H9 (cell line): ENCODE measurements around the gene PADI6. TPM values are rescaled to one million over a fixed set of nuclear protein-coding genes. Genes with fewer than 3 reads are reported as not detected.

ENCODE experiments used
- DNase-seq: peaks from one replicate; pipeline ENCODE4 v3.0.0-alpha.2; 2017
- H2AFZ ChIP-seq: one replicate; pipeline ENCODE4 v1.6.1; 2013; ENCODE audit warnings: mild to moderate bottlenecking, low read length, control low read depth, moderate library complexity
- H2AK5ac ChIP-seq: 2 replicates; pipeline ENCODE4 v1.6.1; 2013; ENCODE audit warnings: low read length, control low read depth, mixed read lengths; ENCODE audit not compliant: insufficient read length
- H2BK120ac ChIP-seq: one replicate; pipeline ENCODE4 v1.6.1; 2013; ENCODE audit warnings: low read depth, mild to moderate bottlenecking, low read length, control low read depth, inconsistent platforms; ENCODE audit not compliant: poor library complexity, severe bottlenecking
- H2BK12ac ChIP-seq: 2 replicates; pipeline ENCODE4 v1.6.1; 2013; ENCODE audit warnings: low read length, control low read depth, mixed read lengths, low read depth; ENCODE audit not compliant: insufficient read length
- H2BK15ac ChIP-seq: 2 replicates; pipeline ENCODE4 v1.6.1; 2013; ENCODE audit warnings: low read depth, low read length, control low read depth
- H2BK20ac ChIP-seq: one replicate; pipeline ENCODE4 v1.6.1; 2013; ENCODE audit warnings: low read depth, mild to moderate bottlenecking, low read length, control low read depth, inconsistent platforms; ENCODE audit not compliant: poor library complexity, severe bottlenecking
- H2BK5ac ChIP-seq: 2 replicates; pipeline ENCODE4 v1.6.1; 2013; ENCODE audit warnings: low read length, control low read depth, mixed read lengths; ENCODE audit not compliant: insufficient read length
- H3K14ac ChIP-seq: 2 replicates; pipeline ENCODE4 v1.6.1; 2013; ENCODE audit warnings: low read length, control low read depth; ENCODE audit not compliant: insufficient read depth
- H3K18ac ChIP-seq: 2 replicates; pipeline ENCODE4 v1.6.1; 2013; ENCODE audit warnings: low read depth, mild to moderate bottlenecking, mixed read lengths, low read length, control low read depth; ENCODE audit not compliant: insufficient read length
- H3K23ac ChIP-seq: 2 replicates; pipeline ENCODE4 v1.6.1; 2013; ENCODE audit warnings: low read length, control low read depth, mixed read lengths, low read depth; ENCODE audit not compliant: insufficient read length
- H3K23me2 ChIP-seq: 2 replicates; pipeline ENCODE4 v1.6.1; 2013; ENCODE audit warnings: low read depth, mild to moderate bottlenecking, mixed read lengths, low read length, control low read depth; ENCODE audit not compliant: insufficient read length, poor library complexity, severe bottlenecking
- H3K27ac ChIP-seq: 2 replicates; pipeline ENCODE4 v1.5.1; 2013; ENCODE audit warnings: low read length, control low read depth, mixed read lengths, low read depth; ENCODE audit not compliant: insufficient read length
- H3K27me3 ChIP-seq: 2 replicates; pipeline ENCODE4 v1.6.1; 2013; ENCODE audit warnings: low read length, control low read depth, inconsistent platforms; ENCODE audit not compliant: insufficient read depth
- H3K4ac ChIP-seq: 2 replicates; pipeline ENCODE4 v1.6.1; 2013; ENCODE audit warnings: low read depth, mild to moderate bottlenecking, control low read depth, inconsistent platforms, low read length, moderate library complexity
- H3K4me1 ChIP-seq: 2 replicates; pipeline ENCODE4 v1.6.1; 2013; ENCODE audit warnings: low read length, control low read depth, inconsistent platforms; ENCODE audit not compliant: insufficient read depth
- H3K4me2 ChIP-seq: 2 replicates; pipeline ENCODE4 v1.6.1; 2013; ENCODE audit warnings: low read length, control low read depth, mixed read lengths; ENCODE audit not compliant: insufficient read length, insufficient read depth
- H3K56ac ChIP-seq: 2 replicates; pipeline ENCODE4 v1.6.1; 2013; ENCODE audit warnings: low read depth, mild to moderate bottlenecking, mixed read lengths, low read length, control low read depth; ENCODE audit not compliant: insufficient read length
- H3K79me1 ChIP-seq: 2 replicates; pipeline ENCODE4 v1.6.1; 2013; ENCODE audit warnings: low read depth, mild to moderate bottlenecking, moderate library complexity, low read length, control low read depth, inconsistent platforms; ENCODE audit not compliant: insufficient read depth, poor library complexity, severe bottlenecking
- H3K79me2 ChIP-seq: 2 replicates; pipeline ENCODE4 v1.6.1; 2013; ENCODE audit warnings: low read length, control low read depth, inconsistent platforms; ENCODE audit not compliant: insufficient read depth
- H3K9ac ChIP-seq: 2 replicates; pipeline ENCODE4 v1.6.1; 2013; ENCODE audit warnings: low read length, control low read depth, mixed read lengths; ENCODE audit not compliant: insufficient read length; ENCODE audit errors: extremely low read depth
- H3K9me3 ChIP-seq: one replicate; pipeline ENCODE4 v1.6.1; 2013; ENCODE audit warnings: low read depth, low read length, inconsistent platforms; ENCODE audit not compliant: control insufficient read depth
- H3T11ph ChIP-seq: one replicate; pipeline ENCODE4 v1.6.1; 2013; ENCODE audit warnings: mild to moderate bottlenecking, low read length, control low read depth, inconsistent platforms
- H4K20me1 ChIP-seq: one replicate; pipeline ENCODE4 v1.6.1; 2013; ENCODE audit not compliant: control insufficient read depth, insufficient read length, insufficient read depth
- H4K5ac ChIP-seq: 2 replicates; pipeline ENCODE4 v1.6.1; 2013; ENCODE audit warnings: low read depth, mild to moderate bottlenecking, mixed read lengths, low read length, control low read depth; ENCODE audit not compliant: insufficient read length
- H4K8ac ChIP-seq: replicated peaks from 2 replicates; pipeline ENCODE4 v1.6.1; 2013; ENCODE audit warnings: low read length, control low read depth, mixed read lengths, low read depth; ENCODE audit not compliant: insufficient read length
- H4K91ac ChIP-seq: 2 replicates; pipeline ENCODE4 v1.6.1; 2013; ENCODE audit warnings: low read depth, mild to moderate bottlenecking, moderate library complexity, mixed read lengths, low read length, control low read depth; ENCODE audit not compliant: insufficient read length
- H3K27ac Mint-ChIP-seq, 3 experiments: 2 replicates in 2 of 3; 3 replicates in 1 of 3; pipeline ENCODE4 v1.8.0; 2020 to 2021; ENCODE audit warnings: mixed read lengths in 3 of 3, mild to moderate bottlenecking in 1 of 3, moderate library complexity in 1 of 3
- H3K27me3 Mint-ChIP-seq: 2 replicates; pipeline ENCODE4 v1.8.0; 2021; ENCODE audit warnings: low read depth, mild to moderate bottlenecking, moderate library complexity, mixed read lengths
- H3K36me3 Mint-ChIP-seq, 3 experiments: 2 replicates in 2 of 3; 3 replicates in 1 of 3; pipeline ENCODE4 v1.8.0; 2020 to 2021; ENCODE audit warnings: low read depth in 3 of 3, mixed read lengths in 3 of 3; ENCODE audit not compliant: insufficient read depth in 1 of 3
- H3K4me1 Mint-ChIP-seq, 2 experiments: 2 replicates each; pipeline ENCODE4 v1.8.0; 2020; ENCODE audit warnings: mixed read lengths in 2 of 2
- H3K4me3 Mint-ChIP-seq, 2 experiments: 2 replicates in 1 of 2; 3 replicates in 1 of 2; pipeline ENCODE4 v1.8.0; 2020 to 2021; ENCODE audit warnings: mild to moderate bottlenecking in 2 of 2, mixed read lengths in 2 of 2, moderate library complexity in 1 of 2
- H3K9me3 Mint-ChIP-seq, 2 experiments: 2 replicates in 1 of 2; 3 replicates in 1 of 2; pipeline ENCODE4 v1.8.0; 2020; ENCODE audit warnings: mild to moderate bottlenecking in 2 of 2, mixed read lengths in 2 of 2, moderate library complexity in 1 of 2
- WGBS: extraction: QIAGEN DNeasy Blood & Tissue Kit; methylation state at CpG from one replicate; pipeline ENCODE4 v1.1.7; 2013; ENCODE audit warnings: missing lambda C conversion rate, low lambda C conversion rate, mixed read lengths; ENCODE audit not compliant: insufficient read length; ENCODE audit errors: extremely low coverage; 5-methylcytosine and 5-hydroxymethylcytosine counted together
- total RNA-seq: library from RNA; stranded (reverse); gene quantifications from 2 replicates; pipeline ENCODE4 v1.2.1, GENCODE V29; 2021
- TF ChIP-seq, protein P1 (sequence below): fragments of 200-600 bp; sonication (generic); conservative IDR thresholded peaks from 3 replicates; pipeline ENCODE4 v1.8.0; 2021; ENCODE audit warnings: antibody characterized with exemption, mild to moderate bottlenecking

Gene PADI6
- total RNA-seq, 1 experiment from 2014 or later, result not detected

DNA sequence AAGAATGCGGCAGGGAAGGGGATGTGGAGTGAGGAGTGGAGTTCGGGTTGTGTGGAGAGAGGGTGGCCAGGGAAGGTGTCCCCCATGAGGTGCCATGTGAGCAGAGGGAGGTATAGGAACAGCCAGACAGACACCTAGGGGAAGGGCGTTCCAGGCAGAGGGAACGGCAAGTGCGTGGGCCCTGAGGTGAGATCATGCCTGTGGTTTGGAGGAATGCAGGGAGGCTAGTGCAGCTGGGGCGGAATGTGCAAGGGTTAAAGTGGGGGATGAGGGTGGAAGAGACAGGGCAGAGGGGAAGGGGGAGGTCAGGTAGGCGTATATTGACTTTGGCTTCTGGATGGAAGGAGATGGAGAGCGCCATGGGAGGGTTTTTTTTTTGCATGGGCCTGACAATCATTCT is 31.6 kb upstream of the PADI6 start:
- no peak overlapping the region for H3K4me2 ChIP-seq
- H3K79me1 ChIP-seq, result no peaks in the 10 kb centered on the region
- H4K5ac ChIP-seq, result no peak overlapping the region
- no peak overlapping the region for H2AK5ac ChIP-seq
- no peak overlapping the region for H3K9ac ChIP-seq
- no peaks in the 10 kb centered on the region for H3K23me2 ChIP-seq
- Mint-ChIP-seq H3K27me3 (peaks cover 27% of the 10 kb centered on the region), H3K36me3 (peaks cover 4 to 9% (median 5%) of the 10 kb centered on the region in 3 experiments; a peak in 5 of 7 replicates), H3K4me1 (peaks cover 0 to 2% of the 10 kb centered on the region in 2 experiments; a peak in 1 of 4 replicates), H3K9me3 (peaks cover 8 to 11% of the 10 kb centered on the region in 2 experiments), H3K27ac (no peak overlapping the region), H3K4me3 (no peak overlapping the region)
- WGBS, result no CpG with 5 or more reads among the region's 8 CpGs
- H4K91ac ChIP-seq, result no peak overlapping the region
- no peaks in the 10 kb centered on the region for H3K4me1 ChIP-seq
- no peak overlapping the region for H3K4ac ChIP-seq
- H3K14ac ChIP-seq, result no peak overlapping the region
- H3K18ac ChIP-seq, result no peak overlapping the region
- H3K27ac ChIP-seq, result no peak overlapping the region
- no peak overlapping the region for H2AFZ ChIP-seq
- no peak overlapping the region for H2BK5ac ChIP-seq
- no peaks in the 10 kb centered on the region for H3K27me3 ChIP-seq
- no peak overlapping the region for H3K23ac ChIP-seq
- H3K56ac ChIP-seq, result no peak overlapping the region
- no peak overlapping the region for H3T11ph ChIP-seq
- no peak overlapping the region for H2BK20ac ChIP-seq
- no peaks in the 10 kb centered on the region for H4K20me1 ChIP-seq
- no peak for DNase-seq
- H3K9me3 ChIP-seq, result no peaks in the 10 kb centered on the region
- H2BK120ac ChIP-seq, result no peak overlapping the region
- H2BK12ac ChIP-seq, result no peak overlapping the region
- no peak overlapping the region for H2BK15ac ChIP-seq
- no peak overlapping the region for H4K8ac ChIP-seq
- H3K79me2 ChIP-seq, result no peaks in the 10 kb centered on the region
- TF ChIP-seq, protein P1, sequence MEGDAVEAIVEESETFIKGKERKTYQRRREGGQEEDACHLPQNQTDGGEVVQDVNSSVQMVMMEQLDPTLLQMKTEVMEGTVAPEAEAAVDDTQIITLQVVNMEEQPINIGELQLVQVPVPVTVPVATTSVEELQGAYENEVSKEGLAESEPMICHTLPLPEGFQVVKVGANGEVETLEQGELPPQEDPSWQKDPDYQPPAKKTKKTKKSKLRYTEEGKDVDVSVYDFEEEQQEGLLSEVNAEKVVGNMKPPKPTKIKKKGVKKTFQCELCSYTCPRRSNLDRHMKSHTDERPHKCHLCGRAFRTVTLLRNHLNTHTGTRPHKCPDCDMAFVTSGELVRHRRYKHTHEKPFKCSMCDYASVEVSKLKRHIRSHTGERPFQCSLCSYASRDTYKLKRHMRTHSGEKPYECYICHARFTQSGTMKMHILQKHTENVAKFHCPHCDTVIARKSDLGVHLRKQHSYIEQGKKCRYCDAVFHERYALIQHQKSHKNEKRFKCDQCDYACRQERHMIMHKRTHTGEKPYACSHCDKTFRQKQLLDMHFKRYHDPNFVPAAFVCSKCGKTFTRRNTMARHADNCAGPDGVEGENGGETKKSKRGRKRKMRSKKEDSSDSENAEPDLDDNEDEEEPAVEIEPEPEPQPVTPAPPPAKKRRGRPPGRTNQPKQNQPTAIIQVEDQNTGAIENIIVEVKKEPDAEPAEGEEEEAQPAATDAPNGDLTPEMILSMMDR, result no peak
